Measurements from ENCODE around the gene STXBP5. TPM values are rescaled to one million over a fixed set of nuclear protein-coding genes. Genes with fewer than 3 reads are reported as not detected.
A peak's percentile ranks its signal among the peaks of the same experiment; 100 is the strongest.

Gene STXBP5
- total and polyA plus RNA-seq, 9 of the 15 experiments (the other 6 are each of a cell fraction or from before 2014, with no cell fraction given), result 23.3 to 172 (median 71.5) TPM

- no peak for TF ChIP-seq E2F1 (CRISPR knock-in tag; IDR thresholded peaks at IDR 0.05)
- TF ChIP-seq MITF (IDR thresholded peaks at IDR 0.05), result peak; percentile 86
- TF ChIP-seq RAD21 (CRISPR knock-in tag; conservative IDR thresholded peaks at IDR 0.05 in 1 of 2, IDR thresholded peaks at IDR 0.05 in 1 of 2), result peak; percentile 29 to 36; a peak in 2 of 4 replicates
- no peak for TF ChIP-seq ZFX (CRISPR knock-in tag; IDR thresholded peaks at IDR 0.05)
- no peak for TF ChIP-seq PHF20 (IDR thresholded peaks at IDR 0.05; ENCODE audit: partially characterized antibody)
- TF ChIP-seq CHCHD3 (CRISPR knock-in tag; IDR thresholded peaks at IDR 0.05), result no peak
- no peak for TF ChIP-seq ZBTB33 (CRISPR knock-in tag; IDR thresholded peaks at IDR 0.05)
- no peak for TF ChIP-seq ZNF57 (CRISPR knock-in tag; IDR thresholded peaks at IDR 0.05)
- TF ChIP-seq IRF2 (CRISPR knock-in tag; IDR thresholded peaks at IDR 0.05), result no peak
- TF ChIP-seq PPARD (CRISPR knock-in tag; IDR thresholded peaks at IDR 0.05), result no peak
- TF ChIP-seq NCOA6 (IDR thresholded peaks at IDR 0.05), result no peak
- TF ChIP-seq PTRF (tag; IDR thresholded peaks at IDR 0.05), result no peak
- TF ChIP-seq ZSCAN29 (IDR thresholded peaks at IDR 0.05), result no peak
- TF ChIP-seq ZNF384 (IDR thresholded peaks at IDR 0.05; ENCODE audit: low read depth, low read length), result no peak
- TF ChIP-seq RFX5 (IDR thresholded peaks at IDR 0.05; ENCODE audit: low read depth, low read length), result no peak
- TF ChIP-seq JUND (IDR thresholded peaks at IDR 0.05; ENCODE audit: borderline replicate concordance, low read depth, low read length), result peak; percentile 75; the same call in 1 of the 2 replicates
- peak; percentile 52; the same call in 2 of the 3 replicates for TF ChIP-seq JUND (tag; IDR thresholded peaks at IDR 0.05; ENCODE audit: borderline replicate concordance, low read depth, low read length)
- no peak for TF ChIP-seq SIX5 (IDR thresholded peaks at IDR 0.05; ENCODE audit: borderline replicate concordance in 1 of 2, insufficient read depth in 1 of 2, low read depth in 1 of 2, low read length in 2 of 2)
- no peak for TF ChIP-seq ZNF778 (CRISPR knock-in tag; IDR thresholded peaks at IDR 0.05)
- TF ChIP-seq SLC30A9 (CRISPR knock-in tag; IDR thresholded peaks at IDR 0.05), result no peak
- TF ChIP-seq ZNF347 (CRISPR knock-in tag; IDR thresholded peaks at IDR 0.05; ENCODE audit: low read depth), result no peak
- peak; percentile 87 for TF ChIP-seq KLF16 (IDR thresholded peaks at IDR 0.05)
- no peak for TF ChIP-seq RNF219 (CRISPR knock-in tag; IDR thresholded peaks at IDR 0.05)
- no peak for TF ChIP-seq ZNF24 (IDR thresholded peaks at IDR 0.05)
Measured at GRCh38 chr6:147166360-147166944, 37.8 kb upstream of the STXBP5 start (continued).

Measured in K562 (cell line).